ENCODE data around the gene DOCK1.
"Not testable (repeated sequence)": the region's sequence is repeated elsewhere in the genome, so short reads cannot be mapped to it uniquely, and the experiment has no call there.

The DOCK1 gene

DNA sequence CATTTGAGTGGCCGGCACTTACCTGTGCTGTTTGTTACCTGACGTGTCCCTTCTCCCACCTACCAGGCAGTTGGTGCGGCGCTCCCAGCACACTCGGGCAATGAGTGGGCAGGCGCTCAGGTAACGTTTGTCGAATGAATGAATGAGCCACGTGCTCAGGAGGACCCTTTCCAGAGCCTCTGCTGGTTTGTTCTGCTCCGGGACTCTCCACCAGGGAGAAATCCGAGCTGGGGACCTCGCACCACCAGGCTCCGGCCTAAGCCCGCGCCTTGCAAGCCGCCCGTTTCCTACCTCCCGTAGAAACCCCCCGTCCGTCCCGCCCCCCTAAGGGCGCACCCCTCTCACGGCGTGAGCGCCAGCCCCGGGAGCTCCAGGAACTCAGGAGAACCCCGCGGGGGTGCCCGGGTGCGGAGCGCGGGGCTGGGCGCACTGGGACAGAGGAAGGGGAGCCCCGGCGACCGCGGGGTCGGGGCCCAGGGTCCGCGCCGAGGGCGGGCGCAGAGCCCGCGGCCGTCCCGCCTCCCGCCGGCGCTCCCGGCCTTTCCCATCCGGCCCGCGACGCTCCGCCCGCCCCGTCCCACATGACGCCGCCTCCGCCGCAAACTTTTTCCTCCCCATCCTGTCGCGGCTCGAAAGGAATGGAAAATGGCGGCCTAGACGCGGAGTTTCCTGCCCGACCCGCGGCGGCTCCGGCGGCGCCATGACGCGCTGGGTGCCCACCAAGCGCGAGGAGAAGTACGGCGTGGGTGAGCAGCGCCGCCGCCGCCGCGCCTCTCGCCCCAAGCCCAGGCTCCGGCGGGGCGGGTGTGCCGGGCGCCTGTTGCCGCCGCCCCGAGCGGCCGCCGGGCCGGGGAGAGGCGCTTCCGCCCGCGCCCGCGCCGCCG is at the start of gene DOCK1:
Gene DOCK1 (plus strand): TSS at position 611 of the 884 bp plus-strand sequence. CDS start 90 bp downstream, at position 701.
- DNase-seq, result peak; percentile 62

- DNase-seq, result no peak
Observed at GRCh38 chr10:126857178-126857806, 47.9 kb upstream of the DOCK1 start.

DNA sequence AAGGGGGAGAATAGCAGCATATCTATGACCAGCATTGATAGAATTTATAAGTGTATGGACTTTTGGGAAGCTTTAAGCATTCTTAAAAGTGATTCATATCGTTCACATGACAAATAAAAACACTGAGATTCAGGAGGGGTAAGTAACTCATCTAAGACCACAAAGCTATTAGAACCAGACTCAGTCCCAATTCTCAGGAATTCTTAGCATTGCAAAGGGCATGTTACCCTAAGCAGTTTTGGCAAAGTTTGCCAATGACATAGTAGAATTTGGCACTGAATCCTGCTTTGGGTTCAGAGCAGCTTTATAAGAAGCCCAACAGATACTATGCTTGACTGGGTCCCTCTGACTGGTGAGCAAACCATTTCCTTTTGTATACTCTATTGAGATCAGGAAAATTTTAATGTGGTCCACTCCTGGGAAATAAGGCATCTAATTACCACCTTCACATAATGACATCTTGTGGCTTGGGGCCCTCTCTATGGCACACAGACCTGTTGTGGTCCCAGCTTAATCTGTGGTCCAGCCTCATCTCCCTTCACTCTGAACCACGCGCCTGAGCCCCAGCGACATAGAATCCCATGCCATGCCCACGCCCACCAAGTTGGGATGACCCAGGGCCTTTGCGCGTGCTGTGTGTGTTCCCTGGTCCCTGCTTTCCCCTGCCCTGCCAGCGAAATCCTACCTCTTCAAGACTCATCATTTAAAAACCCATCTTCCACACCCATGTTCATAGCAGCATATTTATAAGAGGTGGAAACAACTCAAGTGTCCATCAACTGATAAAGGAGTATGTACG is 37.5 kb upstream of the DOCK1 start:
- DNase-seq, result no peak

GRCh38 chr10:126868371-126868770 is 36.9 kb upstream of the DOCK1 start:
- DNase-seq, result no peak

DNA sequence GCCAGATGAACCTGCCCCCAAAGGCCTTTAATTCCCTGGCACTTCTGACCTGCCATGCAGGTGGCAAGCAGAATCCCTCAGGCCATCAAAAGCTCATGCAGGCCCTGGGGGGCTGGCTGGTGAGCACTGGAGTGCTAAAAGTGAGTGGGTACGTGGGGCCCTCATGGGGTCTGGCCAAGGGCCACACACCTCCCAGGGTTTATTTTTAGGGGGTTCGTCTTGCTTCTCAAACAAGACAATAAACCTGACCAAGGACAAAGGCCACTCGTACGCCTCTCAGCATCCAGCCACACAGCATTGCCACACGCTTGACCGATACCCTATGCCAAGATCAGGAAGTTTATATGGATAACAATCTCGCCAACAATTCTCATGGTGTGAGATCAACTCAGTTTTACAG is 33.1 kb upstream of the DOCK1 start:
- no peak for DNase-seq

DNA sequence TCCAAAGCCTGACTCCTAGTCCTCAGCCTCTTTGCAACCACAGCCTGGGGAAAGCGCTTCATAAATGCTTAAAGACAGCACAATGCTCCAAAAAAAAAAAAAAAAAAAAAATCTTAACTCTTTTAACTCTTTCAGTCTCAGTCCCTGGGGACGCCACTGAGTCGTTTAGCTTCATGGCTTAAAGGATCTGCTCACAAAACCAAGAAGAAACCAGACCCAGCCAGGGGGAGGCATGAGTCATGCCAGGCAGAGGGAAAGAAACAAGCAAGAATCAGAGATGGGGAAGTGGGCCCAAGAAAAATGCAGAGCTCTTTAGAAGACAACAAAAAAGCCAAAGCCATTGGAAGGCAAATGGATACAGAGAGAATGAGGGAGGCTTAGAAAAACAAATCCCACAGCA is 32.5 kb upstream of the DOCK1 start:
- DNase-seq, result no peak

DNA sequence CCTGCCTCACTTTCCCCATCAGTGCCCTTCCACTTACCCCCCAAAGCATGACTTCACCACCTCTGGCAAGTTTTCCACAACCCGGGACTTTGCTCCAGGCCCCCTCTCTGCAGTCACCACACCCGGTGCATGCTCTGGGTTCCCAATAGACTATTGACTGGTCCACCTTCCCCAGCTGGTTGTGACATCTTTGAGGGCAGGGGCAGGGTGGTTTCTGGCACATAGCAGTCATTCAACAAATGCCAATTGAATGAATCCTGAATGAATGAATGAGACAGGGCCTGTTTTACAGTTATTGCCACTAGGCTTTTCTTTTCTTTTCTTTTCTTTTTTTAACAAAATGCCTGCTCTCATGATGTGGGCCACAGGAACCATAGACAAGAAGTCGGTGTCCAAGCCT is 28.8 kb upstream of the DOCK1 start:
- no peak for DNase-seq

DNA sequence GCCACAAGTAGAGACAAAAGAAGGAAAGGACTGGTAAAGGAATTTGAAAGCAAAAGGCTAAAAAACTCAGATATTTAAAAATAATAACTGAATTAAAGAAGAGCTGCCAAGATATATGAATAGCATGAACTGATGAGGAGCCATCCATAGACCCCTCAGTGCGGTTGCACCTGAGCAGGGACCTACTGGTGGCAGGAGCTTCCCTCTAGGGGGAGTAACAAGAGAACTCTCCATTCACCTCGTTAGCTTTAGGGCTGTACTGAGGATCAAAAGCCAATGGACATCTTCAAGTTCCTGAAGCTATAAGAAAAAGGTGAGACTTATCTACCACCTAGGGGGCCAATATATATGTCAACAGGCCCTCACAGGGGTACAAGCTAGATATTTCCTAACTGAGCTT is 27.8 kb upstream of the DOCK1 start:
- no peak for DNase-seq

DNA sequence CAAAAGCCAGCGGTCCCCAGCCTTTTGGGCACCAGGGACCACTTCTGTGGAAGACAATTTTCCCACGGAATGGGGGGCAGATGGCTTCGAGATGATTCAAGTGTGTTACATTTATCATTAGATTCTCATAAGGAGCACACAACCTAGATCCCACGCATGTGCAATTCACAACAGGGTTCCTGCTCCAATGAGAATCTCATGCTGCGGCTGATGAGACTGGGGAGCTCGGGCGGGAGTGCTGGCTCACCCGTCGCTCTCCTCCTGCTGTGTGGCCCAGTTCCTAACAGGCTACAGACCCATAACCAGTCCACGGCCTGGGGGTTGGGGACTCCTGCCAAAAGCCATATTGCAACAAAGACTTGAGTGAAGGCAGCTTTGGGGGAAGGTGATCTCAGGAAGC is 26.6 kb upstream of the DOCK1 start:
- DNase-seq, result no peak

GRCh38 chr10:126880926-126881325 is 24.3 kb upstream of the DOCK1 start:
- no peak for DNase-seq

DNA sequence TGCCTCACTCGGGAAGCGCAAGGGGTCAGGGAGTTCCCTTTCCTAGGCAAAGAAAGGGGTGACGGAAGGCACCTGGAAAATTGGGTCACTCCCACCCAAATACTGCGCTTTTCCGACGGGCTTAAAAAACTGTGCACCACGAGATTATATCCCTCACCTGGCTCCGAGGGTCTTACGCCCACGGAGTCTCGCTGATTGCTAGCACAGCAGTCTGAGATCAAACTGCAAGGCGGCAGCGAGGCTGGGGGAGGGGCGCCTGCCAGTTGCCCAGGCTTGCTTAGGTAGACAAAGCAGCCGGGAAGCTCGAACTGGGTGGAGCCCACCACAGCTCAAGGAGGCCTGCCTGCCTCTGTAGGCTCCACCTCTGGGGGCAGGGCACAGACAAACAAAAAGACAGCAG is 23.2 kb upstream of the DOCK1 start:
- not testable (repeated sequence) for DNase-seq

DNA sequence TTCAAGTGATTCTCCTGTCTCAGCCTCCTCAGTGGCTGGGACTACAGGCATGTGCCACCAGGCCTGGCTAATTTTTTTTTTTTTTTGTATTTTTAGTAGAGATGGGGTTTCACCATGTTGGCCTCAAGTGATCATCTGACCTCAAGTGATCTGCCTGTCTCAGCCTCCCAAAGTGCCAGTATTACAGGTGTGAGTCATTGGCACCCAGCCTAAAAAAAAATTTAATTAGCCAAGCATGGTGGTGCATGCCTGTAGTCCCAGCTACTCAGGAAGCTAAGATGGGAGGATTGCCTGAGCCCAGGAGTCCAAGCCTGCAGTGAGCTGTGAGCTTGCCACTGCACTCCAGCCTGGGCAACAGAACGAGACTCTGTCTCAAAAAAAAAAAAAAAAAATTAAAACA is 16.8 kb upstream of the DOCK1 start:
- DNase-seq, result not testable (repeated sequence)

- DNase-seq, result no peak
Observed at GRCh38 chr10:126889421-126889820, 15.8 kb upstream of the DOCK1 start.

DNA sequence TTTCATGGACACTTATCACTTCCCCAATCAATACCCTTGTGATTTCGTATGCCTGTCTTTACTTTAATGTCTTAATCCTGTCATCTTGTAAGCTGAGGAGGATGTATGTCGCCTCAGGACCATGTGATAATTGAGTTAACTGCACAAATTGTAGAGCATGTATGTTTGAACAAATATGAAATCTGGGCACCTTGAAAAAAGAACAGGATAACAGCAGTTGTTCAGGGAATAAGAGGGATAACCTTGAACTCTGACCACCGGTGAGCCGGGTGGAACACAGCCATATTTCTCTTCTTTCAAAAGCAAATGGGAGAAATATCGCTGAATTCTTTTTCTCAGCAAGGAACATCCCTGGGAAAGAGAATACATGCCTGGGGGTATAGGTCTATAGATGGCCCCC is 14.4 kb upstream of the DOCK1 start:
- not testable (repeated sequence) for DNase-seq

GRCh38 chr10:126892226-126893175 is 12.7 kb upstream of the DOCK1 start:
- DNase-seq, result no peak

DNA sequence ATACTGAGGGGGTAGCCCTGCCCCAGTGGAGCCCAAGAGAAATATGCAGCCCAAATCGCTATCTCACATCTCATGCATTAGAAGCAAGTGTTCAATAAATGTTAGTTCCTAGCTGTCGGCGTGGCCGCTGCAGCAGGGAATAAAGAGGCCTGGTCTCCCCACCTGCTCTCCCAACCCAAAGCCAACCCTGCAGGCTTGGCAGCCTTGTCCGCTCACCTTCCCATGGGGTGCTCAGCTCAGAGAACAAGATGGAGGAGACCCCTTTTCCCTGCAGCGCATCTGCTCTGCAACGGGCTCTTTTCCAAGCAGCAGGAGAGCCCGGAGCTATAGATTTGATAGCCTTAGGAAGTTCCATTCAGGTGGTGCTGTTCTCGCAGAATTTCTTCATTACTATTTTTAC is 12.0 kb upstream of the DOCK1 start:
- no peak for DNase-seq

DNA sequence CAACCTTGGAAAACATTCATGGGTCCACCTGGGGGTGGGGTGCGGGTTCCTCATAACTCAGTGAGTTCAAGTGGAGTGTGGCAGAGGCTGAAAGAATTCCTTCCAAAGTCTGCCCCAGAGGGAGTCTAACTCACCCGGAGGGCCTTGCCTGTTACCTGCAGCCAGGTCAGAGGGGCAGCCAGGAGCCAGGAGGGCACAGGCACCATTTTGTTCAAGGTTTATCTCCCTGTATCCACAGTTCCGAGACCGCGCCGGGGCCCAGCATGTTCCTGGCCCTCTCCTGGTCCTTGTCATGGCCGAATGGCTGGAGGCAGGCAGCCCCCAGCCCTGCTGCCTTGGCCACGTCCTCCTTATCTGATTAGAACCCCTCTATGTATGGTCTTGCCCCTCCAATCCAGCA is 11.4 kb upstream of the DOCK1 start:
- no peak for DNase-seq

DNA sequence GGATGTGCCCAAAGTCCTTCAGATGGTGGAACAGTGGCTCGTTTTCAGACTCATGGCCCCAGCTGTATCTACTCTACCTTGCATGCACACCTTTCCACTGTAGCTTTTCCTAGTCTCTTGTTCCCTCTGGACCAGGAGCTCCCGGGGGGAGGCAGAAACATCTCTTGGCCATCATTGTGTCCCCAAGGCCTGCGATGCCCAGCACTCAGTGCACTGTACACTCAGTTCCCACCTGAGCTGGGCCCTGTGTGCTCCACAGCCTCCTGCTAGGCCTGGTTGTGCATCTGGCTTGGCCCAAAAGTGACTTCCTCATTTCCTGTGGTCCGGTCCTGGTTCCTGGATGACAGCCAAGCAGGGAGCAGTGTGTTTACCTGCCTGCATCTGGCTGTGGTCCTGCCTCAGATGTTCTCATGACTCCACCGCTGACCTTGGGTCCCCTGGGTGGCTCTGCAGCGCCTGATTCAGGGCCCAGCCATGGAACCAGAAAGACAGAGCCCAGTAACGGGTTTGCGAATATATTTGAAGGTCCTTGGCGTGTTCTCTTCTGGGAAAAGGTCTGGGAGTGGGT is 9.9 kb upstream of the DOCK1 start:
- no peak for DNase-seq

DNA sequence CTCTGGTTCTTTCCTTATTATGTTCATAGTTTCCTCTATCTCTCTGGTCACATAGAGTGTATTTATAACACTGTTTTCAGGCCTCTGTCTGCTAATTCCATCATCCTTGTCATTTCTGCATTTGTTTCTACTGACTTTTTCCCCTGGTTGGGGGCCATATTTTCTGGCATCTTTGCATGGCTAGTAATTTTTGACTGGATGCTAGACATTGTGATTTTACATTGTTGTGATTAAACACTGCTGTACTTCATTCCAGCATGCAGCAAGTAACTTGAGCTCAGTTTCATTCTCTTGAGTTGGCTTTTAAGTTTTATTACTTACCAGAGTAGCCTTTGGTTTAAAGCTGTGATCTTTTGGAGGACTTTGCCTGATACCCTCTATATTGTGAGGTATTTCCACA is 6.8 kb upstream of the DOCK1 start:
- no peak for DNase-seq

DNA sequence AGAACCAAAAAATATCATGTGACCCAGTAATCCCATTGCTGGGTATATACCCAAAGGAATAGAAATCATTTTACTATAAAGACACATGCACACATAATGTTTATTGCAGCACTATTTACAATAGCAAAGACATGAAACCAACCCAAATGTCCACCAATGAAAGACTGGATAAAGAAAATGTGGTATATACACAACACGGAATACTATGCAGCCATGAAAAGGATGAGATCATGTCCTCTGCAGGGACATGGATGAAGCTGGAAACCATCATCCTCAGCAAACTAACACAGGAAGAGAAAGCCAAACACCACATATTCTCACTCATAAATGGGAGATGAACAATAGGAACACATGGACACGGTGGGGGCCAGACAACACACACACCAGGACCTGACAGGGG is 5.7 kb upstream of the DOCK1 start:
- not testable (repeated sequence) for DNase-seq

- no peak for DNase-seq
Observed at GRCh38 chr10:126902157-126902556, 3.1 kb upstream of the DOCK1 start.

Measured in midbrain (tissue), 1 donor.